Calu3 (cell line): ENCODE measurements around the gene ZNF397. TPM values are rescaled to one million over a fixed set of nuclear protein-coding genes. Genes with fewer than 3 reads are reported as not detected.

Experiments used
- BruUV-seq: library from RNA; stranded (reverse); fragments of 400-500 nt; replicated peaks from 2 replicates; lab custom pipeline; 2021; lab: Mats Ljungman, UMichigan
- CTCF ChIA-PET: fragments of 300-600 bp; sonication (Branson Sonifier 250); formaldehyde crosslinking; loops from one replicate; lab custom pipeline; 2022; ENCODE audit warnings: antibody characterized with exemption; lab: Charles Lee
- DNase-seq: peaks from one replicate; pipeline ENCODE4 v3.0.0; 2022
- H3K27ac Mint-ChIP-seq: one replicate; pipeline ENCODE4 v1.8.0; 2022; ENCODE audit warnings: mixed read lengths; ENCODE audit not compliant: unreplicated experiment
- H3K27me3 Mint-ChIP-seq: one replicate; pipeline ENCODE4 v1.8.0; 2022; ENCODE audit warnings: mixed read lengths; ENCODE audit not compliant: unreplicated experiment
- H3K36me3 Mint-ChIP-seq: one replicate; pipeline ENCODE4 v1.8.0; 2022; ENCODE audit warnings: mild to moderate bottlenecking, moderate library complexity, mixed read lengths; ENCODE audit not compliant: insufficient read depth, unreplicated experiment
- H3K4me1 Mint-ChIP-seq: one replicate; pipeline ENCODE4 v1.8.0; 2022; ENCODE audit warnings: mild to moderate bottlenecking, low read depth, mixed read lengths; ENCODE audit not compliant: unreplicated experiment
- H3K4me3 Mint-ChIP-seq: one replicate; pipeline ENCODE4 v1.8.0; 2022; ENCODE audit warnings: mild to moderate bottlenecking, low read depth, moderate library complexity, mixed read lengths; ENCODE audit not compliant: unreplicated experiment
- H3K9me3 Mint-ChIP-seq: one replicate; pipeline ENCODE4 v1.8.0; 2022; ENCODE audit warnings: low read depth, mixed read lengths; ENCODE audit not compliant: unreplicated experiment
- CTCF ChIP-seq: fragments of 200-600 bp; IDR thresholded peaks from one replicate; pipeline ENCODE4 v1.8.0; 2022; ENCODE audit warnings: antibody characterized with exemption; ENCODE audit not compliant: unreplicated experiment
- intact Hi-C: fragments of 100-400 bp; cut with micrococcal nuclease; formaldehyde crosslinking; loops from one replicate; pipeline ENCODE4 v1.10.0; 2022; ENCODE audit not compliant: unreplicated experiment
- total RNA-seq: library from RNA; stranded (reverse); gene quantifications from 2 replicates; pipeline ENCODE4 v1.2.3, GENCODE V29; 2022

Gene ZNF397
- total RNA-seq, 1 experiment from 2014 or later, result 27.9 TPM

- BruUV-seq, result no TSS peak
- Mint-ChIP-seq H3K27ac (no peak overlapping the region), H3K27me3 (no peaks in the 10 kb centered on the region), H3K4me3 (no peak overlapping the region), H3K36me3 (peaks cover 5% of the 10 kb centered on the region), H3K4me1 (no peaks in the 10 kb centered on the region), H3K9me3 (peaks cover 29% of the 10 kb centered on the region)
- no peak for DNase-seq
- intact Hi-C loops, result no loop called here
- no peak for TF ChIP-seq CTCF
- CTCF ChIA-PET, result no interaction called here
Observed at GRCh38 chr18:35267809-35268208, 27.0 kb downstream of the ZNF397 start.

GRCh38 chr18:35268821-35269220, 28.0 kb downstream of the ZNF397 start:
- H3K27ac Mint-ChIP-seq, result no peak overlapping the region
- no peaks in the 10 kb centered on the region for H3K27me3 Mint-ChIP-seq
- no peak overlapping the region for H3K4me3 Mint-ChIP-seq
- H3K9me3 Mint-ChIP-seq, result peaks cover 31% of the 10 kb centered on the region
- no peak for TF ChIP-seq CTCF
- CTCF ChIA-PET, result no interaction called here
- H3K36me3 Mint-ChIP-seq, result peaks cover 5% of the 10 kb centered on the region
- intact Hi-C loops, result no loop called here
- no peaks in the 10 kb centered on the region for H3K4me1 Mint-ChIP-seq
- no peak for DNase-seq
- no TSS peak for BruUV-seq

- H3K9me3 Mint-ChIP-seq, result peaks cover 25% of the 10 kb centered on the region
- intact Hi-C loops, result no loop called here
- DNase-seq, result no peak
Observed at GRCh38 chr18:35271656-35272055, 30.8 kb downstream of the ZNF397 start.

GRCh38 chr18:35276267-35276666, 35.4 kb downstream of the ZNF397 start:
- H3K27ac Mint-ChIP-seq, result no peak overlapping the region
- no peaks in the 10 kb centered on the region for H3K36me3 Mint-ChIP-seq
- intact Hi-C loops, result no loop called here
- H3K27me3 Mint-ChIP-seq, result no peaks in the 10 kb centered on the region
- no peaks in the 10 kb centered on the region for H3K4me1 Mint-ChIP-seq
- H3K9me3 Mint-ChIP-seq, result peaks cover 20% of the 10 kb centered on the region
- CTCF ChIA-PET, result no interaction called here
- H3K4me3 Mint-ChIP-seq, result no peak overlapping the region
- BruUV-seq, result no TSS peak
- DNase-seq, result no peak
- TF ChIP-seq CTCF, result no peak

More at GRCh38 chr18:35271656-35272055, 30.8 kb downstream of the ZNF397 start:
- no peaks in the 10 kb centered on the region for H3K36me3 Mint-ChIP-seq
- no TSS peak for BruUV-seq
- no peak overlapping the region for H3K27ac Mint-ChIP-seq
- no peak overlapping the region for H3K4me3 Mint-ChIP-seq
- H3K4me1 Mint-ChIP-seq, result no peaks in the 10 kb centered on the region
- no peaks in the 10 kb centered on the region for H3K27me3 Mint-ChIP-seq
- no peak for TF ChIP-seq CTCF
- CTCF ChIA-PET, result no interaction called here
